ENCODE data around the gene KHSRP. TPM values are rescaled to one million over a fixed set of nuclear protein-coding genes. Genes with fewer than 3 reads are reported as not detected.

KHSRP gene
- 216 and 257 TPM in 2 replicates for total RNA-seq (2014; rRNA removed; shearing (Covaris generic))

GRCh38 chr19:6424195-6424938, at the start of gene KHSRP:
KHSRP (minus strand) TSS chr19:6424811; CDS start chr19:6424701, 110 bp downstream.

GRCh38 chr19:6464070-6464873, 39.7 kb upstream of the KHSRP start, which contains the start of gene CRB3:
CRB3 (plus strand) TSS chr19:6464271; CDS start chr19:6464702, 431 bp downstream.

DNA sequence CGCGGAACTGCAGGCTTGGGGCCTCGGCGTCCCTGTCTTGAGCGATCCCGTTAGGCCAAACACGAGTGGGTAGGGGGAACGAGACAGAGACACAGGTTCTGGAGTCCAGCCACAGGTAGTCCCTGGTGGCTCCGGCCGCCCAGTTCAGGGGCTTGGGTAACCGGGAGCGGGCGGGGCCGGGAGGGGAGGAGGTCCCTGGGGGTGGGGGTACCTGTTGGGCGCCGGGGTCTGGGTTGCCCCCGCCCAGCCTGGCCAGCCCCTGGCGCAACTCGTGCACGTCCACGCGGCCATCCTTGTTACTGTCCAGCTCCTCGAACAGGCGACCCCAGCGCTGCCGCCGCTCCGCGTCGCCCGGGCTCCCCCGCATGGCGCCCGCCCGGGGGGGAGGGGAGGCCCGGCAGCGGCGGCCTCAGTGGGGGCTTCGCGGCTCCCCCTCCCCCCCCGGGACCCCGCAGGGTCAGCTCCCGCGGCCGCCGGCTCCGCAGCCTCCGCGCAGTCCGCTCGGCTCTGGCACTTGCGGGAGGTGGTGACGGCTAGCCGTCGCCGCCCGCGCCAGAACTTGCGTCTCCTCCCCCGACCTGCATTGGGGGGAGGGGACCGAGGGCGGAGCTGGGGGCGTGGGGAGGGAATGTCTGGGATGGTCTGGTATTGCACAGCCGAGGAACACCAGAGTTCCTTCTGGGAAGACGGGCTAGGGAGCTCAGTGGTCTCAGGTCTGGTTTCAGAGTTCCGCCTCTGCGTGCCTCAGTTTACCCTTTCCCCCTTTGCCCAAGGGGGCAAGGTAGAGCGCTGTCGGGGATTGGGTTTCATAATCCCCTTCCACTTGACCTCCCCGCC, 34.9 kb upstream of the KHSRP start, which contains the start of gene SLC25A23:
Gene SLC25A23, minus strand, starts transcription at position 531 of the 837 bp plus-strand sequence. Its CDS starts 164 bp downstream, at position 367.

GRCh38 chr19:6433663-6434062, 9.1 kb upstream of the KHSRP start, which contains the start of gene SLC25A41:
SLC25A41 (minus strand) TSS chr19:6433763; CDS start chr19:6433693, 70 bp downstream.

DNA sequence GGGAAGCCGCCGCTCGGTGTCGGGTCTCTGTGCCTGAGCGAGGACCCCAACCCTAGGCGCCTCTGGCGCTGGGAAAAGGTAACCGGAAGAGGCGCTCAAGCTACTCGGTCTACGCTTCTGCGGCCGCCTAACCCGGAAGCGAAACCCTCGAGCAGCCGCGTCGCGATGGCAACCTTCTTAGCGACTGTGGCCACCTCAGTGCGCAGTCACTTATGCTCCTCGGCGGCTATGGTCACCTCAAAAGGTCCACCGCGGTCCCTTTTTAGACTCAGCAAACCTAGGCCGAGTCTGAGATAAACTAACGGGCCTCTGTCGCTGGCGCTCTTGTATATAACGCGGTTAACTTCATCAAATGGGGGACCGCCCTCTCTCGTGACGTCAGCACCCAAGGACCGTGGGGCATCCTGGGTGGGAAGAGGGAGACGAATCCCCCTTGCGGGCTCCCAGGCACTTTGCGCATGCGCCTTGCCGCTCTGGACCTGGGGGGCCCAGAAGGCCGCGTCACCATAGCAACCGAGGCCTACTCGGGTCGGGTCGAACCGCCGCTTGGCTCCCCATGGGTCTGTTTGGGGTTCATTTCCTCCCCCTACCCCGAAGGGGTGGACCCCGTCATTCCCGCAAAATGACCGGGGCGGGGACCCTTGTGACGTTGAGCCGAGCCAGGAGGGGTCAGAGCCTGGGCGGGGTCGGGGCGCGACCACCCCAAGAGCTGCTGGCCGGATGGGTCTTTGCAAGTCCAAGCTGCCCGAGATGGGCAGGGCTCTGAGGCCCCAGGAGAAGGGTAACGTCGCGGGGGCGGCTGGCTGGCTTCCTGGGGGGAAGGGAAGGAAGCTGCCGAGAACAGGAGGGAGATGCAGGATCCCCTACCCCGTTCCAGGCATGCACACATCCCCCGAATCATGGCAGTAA, 31.3 kb downstream of the KHSRP start, which contains the start of gene GTF2F1:
Gene GTF2F1, minus strand, starts transcription at position 91 of the 909 bp plus-strand sequence. CDS start 169 bp downstream, outside the sequence.

DNA sequence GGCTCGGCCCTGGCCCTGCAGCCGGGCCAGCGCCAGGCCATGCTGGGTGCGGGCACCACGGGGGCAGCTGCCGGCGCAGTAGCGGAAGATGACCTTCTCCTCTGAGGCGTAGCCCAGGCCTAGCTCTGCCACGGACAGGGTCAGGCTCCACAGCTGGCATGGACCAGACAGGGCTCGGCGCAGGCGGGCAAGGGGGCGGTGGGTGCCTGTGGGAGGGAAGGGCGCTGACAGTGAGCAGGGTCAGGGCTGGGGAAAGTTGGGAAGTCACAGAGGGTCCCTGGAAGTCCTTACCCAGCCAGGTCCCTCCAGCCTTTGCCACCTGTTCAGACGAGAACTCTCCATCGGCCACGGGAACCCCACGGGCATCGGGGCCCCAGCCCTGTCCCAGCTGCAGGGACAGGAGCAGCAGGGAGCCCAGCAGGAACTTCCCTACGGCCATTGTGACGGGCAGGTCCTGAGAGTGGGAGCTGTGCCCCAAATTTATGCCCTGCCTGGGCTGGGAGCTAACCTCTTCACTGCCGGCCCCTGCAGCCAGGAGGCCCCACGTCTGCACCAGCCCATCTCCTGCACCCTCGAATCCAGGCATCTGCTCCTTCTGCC, 49.1 kb downstream of the KHSRP start, which contains the start of gene PSPN:
Gene PSPN, minus strand, starts transcription at position 523 of the 600 bp plus-strand sequence. Its CDS starts 84 bp downstream, at position 439.

DNA sequence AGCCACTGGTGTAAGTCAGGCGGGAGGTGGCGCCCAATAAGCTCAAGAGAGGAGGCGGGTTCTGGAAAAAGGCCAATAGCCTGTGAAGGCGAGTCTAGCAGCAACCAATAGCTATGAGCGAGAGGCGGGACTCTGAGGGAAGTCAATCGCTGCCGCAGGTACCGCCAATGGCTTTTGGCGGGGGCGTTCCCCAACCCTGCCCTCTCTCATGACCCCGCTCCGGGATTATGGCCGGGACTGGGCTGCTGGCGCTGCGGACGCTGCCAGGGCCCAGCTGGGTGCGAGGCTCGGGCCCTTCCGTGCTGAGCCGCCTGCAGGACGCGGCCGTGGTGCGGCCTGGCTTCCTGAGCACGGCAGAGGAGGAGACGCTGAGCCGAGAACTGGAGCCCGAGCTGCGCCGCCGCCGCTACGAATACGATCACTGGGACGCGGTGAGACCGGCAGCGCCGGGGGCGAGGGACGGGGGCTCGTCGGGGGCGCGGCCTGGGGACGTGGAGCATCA, 52.0 kb downstream of the KHSRP start, which contains the start of gene ALKBH7:
Gene ALKBH7, plus strand, starts transcription at position 201 of the 502 bp plus-strand sequence. Its CDS starts 27 bp downstream, at position 228.

Small RNA genes within 50 kb of the gene (small RNA-seq; reads per million reads assigned to genes)
- gene MIR6790 (not detected), gene MIR6885 (not detected)

Other genes starting within 250 kb of the KHSRP start
- gene MLLT1, start 144.8 kb downstream of the KHSRP start, total RNA-seq (2014; rRNA removed; shearing (Covaris generic)), result 20.4 and 25.9 TPM in 2 replicates
- gene ACER1, start 91.2 kb downstream of the KHSRP start, total RNA-seq (2014; rRNA removed; shearing (Covaris generic)), result not detected in 2 replicates
- gene CLPP, start 63.3 kb downstream of the KHSRP start, total RNA-seq (2014; rRNA removed; shearing (Covaris generic)), result 119 and 122 TPM in 2 replicates
- 26.5 and 34.5 TPM in 2 replicates for gene ALKBH7, start 52.0 kb downstream of the KHSRP start, total RNA-seq (2014; rRNA removed; shearing (Covaris generic))
- 1.2 TPM in 2 replicates for gene PSPN, start 48.9 kb downstream of the KHSRP start, total RNA-seq (2014; rRNA removed; shearing (Covaris generic))
- gene GTF2F1, start 31.6 kb downstream of the KHSRP start, total RNA-seq (2014; rRNA removed; shearing (Covaris generic)), result 92.5 and 96.0 TPM in 2 replicates
- gene SLC25A41, start 9.0 kb upstream of the KHSRP start, total RNA-seq (2014; rRNA removed; shearing (Covaris generic)), result not detected in 2 replicates
- gene SLC25A23, start 35.0 kb upstream of the KHSRP start, total RNA-seq (2014; rRNA removed; shearing (Covaris generic)), result 17.0 and 18.0 TPM in 2 replicates
- not detected in 2 replicates for gene CRB3, start 39.5 kb upstream of the KHSRP start, total RNA-seq (2014; rRNA removed; shearing (Covaris generic))
- not detected in 2 replicates for gene DENND1C, start 57.0 kb upstream of the KHSRP start, total RNA-seq (2014; rRNA removed; shearing (Covaris generic))
- gene TUBB4A, start 77.5 kb upstream of the KHSRP start, total RNA-seq (2014; rRNA removed; shearing (Covaris generic)), result 0.60 and 0.85 TPM in 2 replicates
- gene TNFSF9, start 106.2 kb upstream of the KHSRP start, total RNA-seq (2014; rRNA removed; shearing (Covaris generic)), result 11.8 and 12.5 TPM in 2 replicates
- gene CD70, start 166.3 kb upstream of the KHSRP start, total RNA-seq (2014; rRNA removed; shearing (Covaris generic)), result 93.9 and 116 TPM in 2 replicates
- not detected in 2 replicates for gene TNFSF14, start 245.3 kb upstream of the KHSRP start, total RNA-seq (2014; rRNA removed; shearing (Covaris generic))

Data from A375 (cell line).